ENCODE results near the gene NOP16.

DNA sequence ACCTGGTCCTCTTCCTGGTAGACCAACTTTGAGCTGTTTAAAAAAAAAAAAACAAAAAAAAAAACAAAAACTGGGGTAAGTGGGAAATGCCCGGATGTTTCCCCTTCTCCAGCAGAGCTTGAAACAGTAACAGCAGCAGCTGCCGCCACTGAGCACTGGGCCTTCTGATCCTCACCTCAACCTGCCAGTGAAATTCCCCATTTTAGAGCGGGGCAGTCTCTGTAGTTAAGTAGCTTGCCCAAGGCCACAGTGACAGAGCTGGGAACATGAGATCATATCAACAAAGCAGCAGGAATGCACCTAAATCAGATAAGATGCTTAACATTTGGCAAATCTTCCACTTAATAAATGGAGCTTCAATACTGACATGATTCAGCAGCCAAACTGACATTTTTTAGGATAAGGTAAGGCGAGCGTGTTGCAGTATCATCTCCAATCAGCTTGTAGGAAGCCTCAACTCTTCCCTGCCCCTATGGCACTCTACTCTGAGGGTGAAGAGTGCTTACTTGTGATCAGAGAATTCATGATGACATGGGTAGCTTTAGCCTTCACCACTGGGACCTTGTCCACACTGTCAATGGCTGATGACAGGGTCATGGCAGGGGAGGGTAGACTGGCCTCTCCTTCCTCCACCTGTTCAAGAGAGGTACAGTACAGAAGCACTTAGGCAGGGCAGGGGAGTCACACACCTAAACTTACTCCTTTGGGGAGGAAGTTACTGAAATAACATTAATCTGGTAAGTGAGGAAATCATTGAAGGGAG is 36.1 kb downstream of the NOP16 start:
- TF ChIP-seq POLR2A (IDR thresholded peaks at IDR 0.05): no peak
- TF ChIP-seq, protein P1, sequence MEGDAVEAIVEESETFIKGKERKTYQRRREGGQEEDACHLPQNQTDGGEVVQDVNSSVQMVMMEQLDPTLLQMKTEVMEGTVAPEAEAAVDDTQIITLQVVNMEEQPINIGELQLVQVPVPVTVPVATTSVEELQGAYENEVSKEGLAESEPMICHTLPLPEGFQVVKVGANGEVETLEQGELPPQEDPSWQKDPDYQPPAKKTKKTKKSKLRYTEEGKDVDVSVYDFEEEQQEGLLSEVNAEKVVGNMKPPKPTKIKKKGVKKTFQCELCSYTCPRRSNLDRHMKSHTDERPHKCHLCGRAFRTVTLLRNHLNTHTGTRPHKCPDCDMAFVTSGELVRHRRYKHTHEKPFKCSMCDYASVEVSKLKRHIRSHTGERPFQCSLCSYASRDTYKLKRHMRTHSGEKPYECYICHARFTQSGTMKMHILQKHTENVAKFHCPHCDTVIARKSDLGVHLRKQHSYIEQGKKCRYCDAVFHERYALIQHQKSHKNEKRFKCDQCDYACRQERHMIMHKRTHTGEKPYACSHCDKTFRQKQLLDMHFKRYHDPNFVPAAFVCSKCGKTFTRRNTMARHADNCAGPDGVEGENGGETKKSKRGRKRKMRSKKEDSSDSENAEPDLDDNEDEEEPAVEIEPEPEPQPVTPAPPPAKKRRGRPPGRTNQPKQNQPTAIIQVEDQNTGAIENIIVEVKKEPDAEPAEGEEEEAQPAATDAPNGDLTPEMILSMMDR (IDR thresholded peaks at IDR 0.05): no peak

Data from Peyer's patch (tissue), 4 donors.